ENCODE measurements around the gene PTOV1. TPM values are rescaled to one million over a fixed set of nuclear protein-coding genes. Genes with fewer than 3 reads are reported as not detected.

PTOV1 gene
- total and polyA plus RNA-seq, 4 donors: 38.0 to 52.3 (median 41.3) TPM

GRCh38 chr19:49904136-49904535 lies 53.2 kb downstream of the PTOV1 start:
- Histone ChIP-seq H3K27me3 (ENCODE audit: control insufficient read depth in 4 of 4, insufficient read depth in 4 of 4, low read length in 3 of 4) (no peaks in the 10 kb centered on the region), H3K4me1 (ENCODE audit: control insufficient read depth in 4 of 4, insufficient read depth in 4 of 4, low read length in 3 of 4) (no peaks in the 10 kb centered on the region), H3K27ac (ENCODE audit: low read depth in 1 of 2, low read length in 2 of 2) (no peak overlapping the region), H3K4me3 (ENCODE audit: low read depth in 1 of 3, low read length in 3 of 3) (no peak overlapping the region), H3K9me3 (ENCODE audit: control insufficient read depth in 4 of 4, low read length in 3 of 4) (no peaks in the 10 kb centered on the region), H3K9ac (ENCODE audit: low read depth in 1 of 2, low read length in 2 of 2) (no peak overlapping the region), H3K36me3 (ENCODE audit: control insufficient read depth in 4 of 4, insufficient read depth in 3 of 4, low read depth in 1 of 4, low read length in 3 of 4) (peaks cover 4 to 24% (median 9%) of the 10 kb centered on the region in 4 donors)
- WGBS: 69% methylated on average over 6 of the region's 6 CpGs
- DNase-seq (ENCODE audit: low spot score): no peak
- TF ChIP-seq FOXA2 (IDR thresholded peaks at IDR 0.05) (no peak), HNF4G (IDR thresholded peaks at IDR 0.05) (no peak), REST (IDR thresholded peaks at IDR 0.05) (no peak), YY1 (IDR thresholded peaks at IDR 0.05) (no peak), HNF4A (conservative IDR thresholded peaks at IDR 0.05) (no peak), ATF3 (IDR thresholded peaks at IDR 0.05) (no peak), NR2F2 (IDR thresholded peaks at IDR 0.05) (no peak), FOXA1 (IDR thresholded peaks at IDR 0.05) (no peak), RAD21 (IDR thresholded peaks at IDR 0.05) (no peak), CTCF (IDR thresholded peaks at IDR 0.05; ENCODE audit: low read depth, low read length, missing input control) (no peak), SP1 (IDR thresholded peaks at IDR 0.05) (no peak), JUND (IDR thresholded peaks at IDR 0.05) (no peak)

- TF ChIP-seq ZBTB33 (IDR thresholded peaks at IDR 0.05) (no peak), REST (IDR thresholded peaks at IDR 0.05) (no peak), FOXA1 (IDR thresholded peaks at IDR 0.05) (no peak), SP1 (IDR thresholded peaks at IDR 0.05) (no peak), NR2F2 (IDR thresholded peaks at IDR 0.05) (no peak), HNF4G (IDR thresholded peaks at IDR 0.05) (no peak), CTCF (IDR thresholded peaks at IDR 0.05; ENCODE audit: low read depth, low read length, missing input control) (no peak)
- WGBS: 95% methylated on average over 16 of the region's 16 CpGs
- no peak overlapping the region for H3K9ac ChIP-seq (ENCODE audit: low read depth in 1 of 2, low read length in 2 of 2)
- H3K4me1 ChIP-seq (ENCODE audit: control insufficient read depth in 4 of 4, insufficient read depth in 4 of 4, low read length in 3 of 4): peaks cover 0 to 9% (median 4%) of the 10 kb centered on the region in 4 donors
- no peaks in the 10 kb centered on the region for H3K9me3 ChIP-seq (ENCODE audit: control insufficient read depth in 4 of 4, low read length in 3 of 4)
- H3K27ac ChIP-seq (ENCODE audit: low read depth in 1 of 2, low read length in 2 of 2): no peak overlapping the region
- H3K27me3 ChIP-seq (ENCODE audit: control insufficient read depth in 4 of 4, insufficient read depth in 4 of 4, low read length in 3 of 4): no peaks in the 10 kb centered on the region
- no peak overlapping the region for H3K4me3 ChIP-seq (ENCODE audit: low read depth in 1 of 3, low read length in 3 of 3)
- DNase-seq (ENCODE audit: low spot score): no peak
- H3K36me3 ChIP-seq (ENCODE audit: control insufficient read depth in 4 of 4, insufficient read depth in 3 of 4, low read depth in 1 of 4, low read length in 3 of 4): peaks cover 4 to 34% (median 14%) of the 10 kb centered on the region in 4 donors
Observed at GRCh38 chr19:49906879-49907564, 56.1 kb downstream of the PTOV1 start.
